Endothelial cell of umbilical vein (primary cell): ENCODE results near the gene MTARC2. TPM values are rescaled to one million over a fixed set of nuclear protein-coding genes. Genes with fewer than 3 reads are reported as not detected.

ENCODE experiments used
- BruUV-seq: library from RNA; stranded (reverse); fragments of 400-500 nt; replicated peaks from 2 replicates; lab custom pipeline; 2021; lab: Mats Ljungman, UMichigan
- CTCF ChIA-PET: fragments of 300-600, 350-600 bp; sonication (Branson Sonifier 250); formaldehyde crosslinking; loops from one replicate; lab custom pipeline; 2021; ENCODE audit warnings: antibody characterized with exemption, inconsistent platforms; lab: Charles Lee
- POLR2A ChIA-PET: fragments of 300-600, 350-600 bp; sonication (Branson Sonifier 250); formaldehyde crosslinking; loops from one replicate; lab custom pipeline; 2021; ENCODE audit warnings: antibody characterized with exemption, inconsistent platforms; lab: Charles Lee
- DNase-seq: peaks from one replicate; pipeline ENCODE4 v3.0.0-alpha.2; 2011; ENCODE audit warnings: low read depth, low spot score
- FAIRE-seq: peaks from 2 replicates; lab custom pipeline; 2011; peaks lifted over from hg19 to GRCh38; lab: Jason Lieb, UNC
- H2AFZ ChIP-seq: 2 replicates; pipeline ENCODE4 v1.6.0; 2012; ENCODE audit warnings: low read depth, low read length, control low read depth, inconsistent platforms
- H3K27ac ChIP-seq: 2 replicates; pipeline ENCODE4 v1.5.1; 2011; ENCODE audit warnings: low read depth, mild to moderate bottlenecking, control low read depth, low read length, moderate library complexity; ENCODE audit not compliant: insufficient read depth
- H3K27me3 ChIP-seq, 2 experiments: 2 replicates each; pipeline versions ENCODE4 v1.6.0 to v1.6.1; 2011; ENCODE audit warnings: low read length in 2 of 2, mixed read lengths in 1 of 2; ENCODE audit not compliant: control insufficient read depth in 2 of 2, insufficient read depth in 2 of 2
- H3K36me3 ChIP-seq, 2 experiments: 2 replicates in 1 of 2; 3 replicates in 1 of 2; pipeline ENCODE4 v1.5.1; 2011; ENCODE audit warnings: low read length in 2 of 2, mild to moderate bottlenecking in 1 of 2, moderate library complexity in 1 of 2; ENCODE audit not compliant: control insufficient read depth in 2 of 2, insufficient read depth in 2 of 2; ENCODE audit errors: extremely low read depth in 1 of 2
- H3K4me1 ChIP-seq: 3 replicates; pipeline ENCODE4 v1.5.1; 2011; ENCODE audit warnings: mild to moderate bottlenecking, low read length; ENCODE audit not compliant: control insufficient read depth, insufficient read depth; ENCODE audit errors: extremely low read depth
- H3K4me2 ChIP-seq: 2 replicates; pipeline ENCODE4 v1.6.1; 2011; ENCODE audit warnings: low read length, control low read depth, mixed read lengths; ENCODE audit not compliant: insufficient read depth
- H3K4me3 ChIP-seq, 3 experiments: fragments of 200-600 bp in 1 of 3; sonication (generic), shearing (Covaris generic) in 1 of 3; replicated peaks in 1 of 3; 2 replicates each; pipeline ENCODE4 v1.5.1; 2011 to 2016; ENCODE audit warnings: control low read depth in 3 of 3, low read length in 3 of 3, mild to moderate bottlenecking in 2 of 3, inconsistent platforms in 1 of 3, low read depth in 1 of 3, moderate library complexity in 1 of 3; ENCODE audit not compliant: insufficient read depth in 1 of 3
- H3K79me2 ChIP-seq: 2 replicates; pipeline ENCODE4 v1.6.0; 2012; ENCODE audit warnings: low read length, inconsistent platforms; ENCODE audit not compliant: control insufficient read depth, insufficient read depth
- H3K9ac ChIP-seq: replicated peaks from 2 replicates; pipeline ENCODE3; 2011; ENCODE audit warnings: low read length, control low read depth; ENCODE audit not compliant: insufficient read depth; ENCODE audit errors: extremely low read depth
- H3K9me1 ChIP-seq: replicated peaks from 3 replicates; pipeline ENCODE4 v1.6.0; 2011; ENCODE audit warnings: mild to moderate bottlenecking, low read length; ENCODE audit not compliant: control insufficient read depth, insufficient read depth; ENCODE audit errors: extremely low read depth
- H3K9me3 ChIP-seq: replicated peaks from 2 replicates; pipeline ENCODE4 v1.5.1; 2012; ENCODE audit warnings: low read length, inconsistent platforms; ENCODE audit not compliant: control insufficient read depth, insufficient read depth
- H4K20me1 ChIP-seq: replicated peaks from 2 replicates; pipeline ENCODE3; 2011; ENCODE audit warnings: mild to moderate bottlenecking, low read length; ENCODE audit not compliant: control insufficient read depth, insufficient read depth; ENCODE audit errors: extremely low read depth
- EZH2 ChIP-seq: IDR thresholded peaks from 2 replicates; pipeline ENCODE4 v1.6.1; 2012; ENCODE audit warnings: borderline replicate concordance, low read depth, mild to moderate bottlenecking, moderate library complexity, low read length, inconsistent platforms; ENCODE audit not compliant: severe bottlenecking
- FOS ChIP-seq: IDR thresholded peaks from 2 replicates; pipeline ENCODE4 v1.6.1; 2011; ENCODE audit warnings: mild to moderate bottlenecking, low read length, moderate library complexity, borderline replicate concordance; ENCODE audit not compliant: insufficient read depth
- GATA2 ChIP-seq: IDR thresholded peaks from 2 replicates; pipeline ENCODE4 v1.7.0; 2011; ENCODE audit warnings: low read depth, mild to moderate bottlenecking, moderate library complexity, mixed read lengths, low read length; ENCODE audit not compliant: insufficient read length, insufficient read depth
- JUN ChIP-seq: IDR thresholded peaks from 2 replicates; pipeline ENCODE4 v1.6.1; 2011; ENCODE audit warnings: borderline replicate concordance, low read depth; ENCODE audit not compliant: insufficient read length, insufficient read depth
- MYC ChIP-seq: IDR thresholded peaks from one replicate; pipeline ENCODE4 v1.6.1; 2011; ENCODE audit warnings: mild to moderate bottlenecking, low read depth, low read length
- POLR2A ChIP-seq: IDR thresholded peaks from 2 replicates; pipeline ENCODE4 v1.6.1; 2012; ENCODE audit warnings: low read depth, mild to moderate bottlenecking, control low read depth, low read length
- POLR2AphosphoS5 ChIP-seq: IDR thresholded peaks from 2 replicates; pipeline ENCODE4 v1.6.1; 2012; ENCODE audit warnings: low read depth, mild to moderate bottlenecking, control low read depth, low read length, moderate library complexity; ENCODE audit not compliant: insufficient read depth
- dilution Hi-C: fragments of 300-500 bp; cut with MboI; formaldehyde crosslinking; loops from one replicate; pipeline ENCODE4 v1.15.0; 2019; ENCODE audit warnings: low sequenced_read_pairs; ENCODE audit not compliant: extremely low pct_ligation_motif_present
- intact Hi-C: fragments of 100-400 bp; cut with micrococcal nuclease; formaldehyde crosslinking; loops from one replicate; pipeline ENCODE4 v1.10.0; 2022
- polyA plus RNA-seq, 4 experiments: library from polyadenylated mRNA; depleted of rRNA in 3 of 4; stranded (reverse) in 3 of 4; unstranded in 1 of 4; fragments of >200 nt; gene quantifications; 2 replicates each; pipeline versions ENCODE4 v1.2.1 to v1.2.3, GENCODE V29; 2011 to 2012; ENCODE audit warnings: missing spikeins in 1 of 4
- total RNA-seq: library from RNA; stranded (reverse); gene quantifications from 2 replicates; pipeline ENCODE4 v1.2.3, GENCODE V29; 2021
- TF ChIP-seq, protein P1 (sequence below): IDR thresholded peaks from 2 replicates; pipeline ENCODE4 v1.6.1; 2011; ENCODE audit not compliant: insufficient read depth, insufficient read length
- TF ChIP-seq, protein P2 (sequence below), 2 donors: IDR thresholded peaks; 1 replicate in 1 of 2; 2 replicates in 1 of 2; pipeline ENCODE4 v1.5.1; 2011; ENCODE audit warnings: low read length in 2 of 2, mild to moderate bottlenecking in 2 of 2, moderate library complexity in 2 of 2, control low read depth in 1 of 2, inconsistent platforms in 1 of 2, low read depth in 1 of 2; ENCODE audit not compliant: insufficient read depth in 1 of 2; ENCODE audit errors: extremely low read depth in 1 of 2

MTARC2 gene
- total and polyA plus RNA-seq, 2 donors (not counting 3 experiments of a cell fraction or from before 2014, with no cell fraction given) = 9.8 to 14.1 TPM

DNA sequence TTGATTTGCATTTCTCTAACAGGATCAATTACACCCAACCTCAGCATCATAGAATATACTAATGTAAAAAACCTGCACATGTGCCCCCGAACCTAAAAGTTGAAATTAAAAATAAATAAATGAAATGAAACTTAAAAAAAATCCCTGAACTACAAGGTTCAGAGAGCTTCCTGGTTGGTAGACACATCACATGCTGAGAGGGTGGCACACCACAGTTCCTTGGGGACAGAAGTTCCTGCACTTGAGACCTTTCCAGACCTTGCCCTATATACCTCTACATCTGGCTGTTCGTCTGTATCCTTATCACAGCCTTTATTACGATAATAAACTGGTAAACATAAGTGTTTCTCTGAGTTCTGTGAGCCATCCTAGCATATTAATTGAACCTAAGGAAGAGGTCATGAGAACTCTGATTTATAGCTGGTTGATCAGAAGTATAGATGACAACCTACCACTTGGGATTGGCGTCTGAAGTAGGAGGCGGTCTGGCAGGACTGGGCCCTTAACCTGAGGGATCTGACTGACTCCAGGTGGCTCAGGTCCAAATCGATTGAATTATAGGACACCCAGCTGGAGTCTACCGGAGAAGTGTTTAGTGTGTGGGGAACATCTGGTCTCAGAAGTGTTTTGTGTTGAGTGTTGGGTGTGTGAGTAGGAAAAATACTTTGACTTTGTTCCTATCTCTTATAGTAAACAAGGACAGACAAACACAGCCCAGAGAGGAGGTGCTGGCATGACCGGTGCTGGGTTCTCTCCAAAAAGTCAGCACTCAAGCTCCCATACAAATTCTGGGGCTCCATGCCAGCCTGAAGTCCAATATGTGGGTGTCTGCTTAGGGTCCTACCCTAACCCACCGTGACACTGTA lies 39.0 kb upstream of the MTARC2 start:
- Histone ChIP-seq H2AFZ (no peak overlapping the region), H3K4me3 (no peak overlapping the region), H3K9me1 (no peaks in the 10 kb centered on the region), H3K4me1 (no peaks in the 10 kb centered on the region), H3K79me2 (no peaks in the 10 kb centered on the region), H3K9me3 (no peaks in the 10 kb centered on the region), H4K20me1 (no peaks in the 10 kb centered on the region), H3K27me3 (no peaks in the 10 kb centered on the region), H3K9ac (no peak overlapping the region), H3K4me2 (no peak overlapping the region), H3K36me3 (no peaks in the 10 kb centered on the region), H3K27ac (no peak overlapping the region)
- POLR2A ChIA-PET = no interaction called here
- CTCF ChIA-PET = interaction anchor here (1.1 to 1.9 kb wide), 3 partner anchors 11 to 24 kb away, joined by 3 to 8 read pairs (median 4); no protein-coding TSS in a partner anchor
- DNase-seq (no peak), FAIRE-seq (no peak)
- dilution Hi-C loops (no loop called here), intact Hi-C loops (no loop called here)
- TF ChIP-seq FOS (no peak), POLR2AphosphoS5 (no peak), POLR2A (no peak), EZH2 (no peak), GATA2 (no peak), JUN (no peak), MYC (no peak)
- TF ChIP-seq, protein P1, sequence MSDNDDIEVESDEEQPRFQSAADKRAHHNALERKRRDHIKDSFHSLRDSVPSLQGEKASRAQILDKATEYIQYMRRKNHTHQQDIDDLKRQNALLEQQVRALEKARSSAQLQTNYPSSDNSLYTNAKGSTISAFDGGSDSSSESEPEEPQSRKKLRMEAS = no peak
- TF ChIP-seq, protein P2, sequence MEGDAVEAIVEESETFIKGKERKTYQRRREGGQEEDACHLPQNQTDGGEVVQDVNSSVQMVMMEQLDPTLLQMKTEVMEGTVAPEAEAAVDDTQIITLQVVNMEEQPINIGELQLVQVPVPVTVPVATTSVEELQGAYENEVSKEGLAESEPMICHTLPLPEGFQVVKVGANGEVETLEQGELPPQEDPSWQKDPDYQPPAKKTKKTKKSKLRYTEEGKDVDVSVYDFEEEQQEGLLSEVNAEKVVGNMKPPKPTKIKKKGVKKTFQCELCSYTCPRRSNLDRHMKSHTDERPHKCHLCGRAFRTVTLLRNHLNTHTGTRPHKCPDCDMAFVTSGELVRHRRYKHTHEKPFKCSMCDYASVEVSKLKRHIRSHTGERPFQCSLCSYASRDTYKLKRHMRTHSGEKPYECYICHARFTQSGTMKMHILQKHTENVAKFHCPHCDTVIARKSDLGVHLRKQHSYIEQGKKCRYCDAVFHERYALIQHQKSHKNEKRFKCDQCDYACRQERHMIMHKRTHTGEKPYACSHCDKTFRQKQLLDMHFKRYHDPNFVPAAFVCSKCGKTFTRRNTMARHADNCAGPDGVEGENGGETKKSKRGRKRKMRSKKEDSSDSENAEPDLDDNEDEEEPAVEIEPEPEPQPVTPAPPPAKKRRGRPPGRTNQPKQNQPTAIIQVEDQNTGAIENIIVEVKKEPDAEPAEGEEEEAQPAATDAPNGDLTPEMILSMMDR (IDR thresholded peaks at IDR 0.05; ENCODE audit: extremely low read depth in 1 of 2, insufficient read depth in 1 of 2, low read depth in 1 of 2, low read length in 2 of 2) = no peak
- no TSS peak for BruUV-seq
